ENCODE results near the gene NUDT4B.
"Not testable (repeated sequence)": the region's sequence is repeated elsewhere in the genome, so short reads cannot be mapped to it uniquely, and the experiment has no call there.

NUDT4B gene

GRCh38 chr1:148748563-148749334 is at the start of gene NUDT4B:
Gene NUDT4B, plus strand, starts transcription at chr1:148748774. Its CDS starts 179 bp downstream, at chr1:148748953.
- not testable (repeated sequence) for H3K4me2 ChIP-seq (ENCODE audit: low read length); H3K4me3 ChIP-seq (ENCODE audit: low read depth, low read length); H3K9me3 ChIP-seq (ENCODE audit: control insufficient read depth, low read length); H3K79me2 ChIP-seq; H3K4me1 ChIP-seq; H3K27ac ChIP-seq; H3K9ac ChIP-seq; H2AFZ ChIP-seq; H3K36me3 ChIP-seq (ENCODE audit: control insufficient read depth, insufficient read depth, low read length); H3K27me3 ChIP-seq (ENCODE audit: control insufficient read depth, insufficient read depth, low read length)

GRCh38 chr1:148699357-148699756 is 49.2 kb upstream of the NUDT4B start:
- not testable (repeated sequence) for H3K4me2 ChIP-seq (ENCODE audit: low read length); H3K9me3 ChIP-seq (ENCODE audit: control insufficient read depth, low read length); H3K27ac ChIP-seq; H2AFZ ChIP-seq; H3K36me3 ChIP-seq (ENCODE audit: control insufficient read depth, insufficient read depth, low read length); H3K4me1 ChIP-seq; H3K4me3 ChIP-seq (ENCODE audit: low read depth, low read length); H3K9ac ChIP-seq; H3K79me2 ChIP-seq; H3K27me3 ChIP-seq (ENCODE audit: control insufficient read depth, insufficient read depth, low read length)

GRCh38 chr1:148702242-148702641 is 46.3 kb upstream of the NUDT4B start:
- not testable (repeated sequence) for H3K79me2 ChIP-seq; H3K36me3 ChIP-seq (ENCODE audit: control insufficient read depth, insufficient read depth, low read length); H3K4me3 ChIP-seq (ENCODE audit: low read depth, low read length); H3K4me2 ChIP-seq (ENCODE audit: low read length); H3K4me1 ChIP-seq; H3K9ac ChIP-seq; H2AFZ ChIP-seq; H3K27me3 ChIP-seq (ENCODE audit: control insufficient read depth, insufficient read depth, low read length); H3K27ac ChIP-seq; H3K9me3 ChIP-seq (ENCODE audit: control insufficient read depth, low read length)

GRCh38 chr1:148703973-148704591 is 44.5 kb upstream of the NUDT4B start:
- H3K4me1 ChIP-seq; H3K4me3 ChIP-seq (ENCODE audit: low read depth, low read length); H3K36me3 ChIP-seq (ENCODE audit: control insufficient read depth, insufficient read depth, low read length); H3K27ac ChIP-seq; H3K79me2 ChIP-seq; H3K4me2 ChIP-seq (ENCODE audit: low read length); H3K9me3 ChIP-seq (ENCODE audit: control insufficient read depth, low read length); H3K27me3 ChIP-seq (ENCODE audit: control insufficient read depth, insufficient read depth, low read length); H2AFZ ChIP-seq; H3K9ac ChIP-seq: not testable (repeated sequence)

- not testable (repeated sequence) for H3K4me3 ChIP-seq (ENCODE audit: low read depth, low read length); H2AFZ ChIP-seq; H3K9ac ChIP-seq; H3K27ac ChIP-seq; H3K9me3 ChIP-seq (ENCODE audit: control insufficient read depth, low read length); H3K36me3 ChIP-seq (ENCODE audit: control insufficient read depth, insufficient read depth, low read length); H3K4me2 ChIP-seq (ENCODE audit: low read length); H3K4me1 ChIP-seq; H3K79me2 ChIP-seq; H3K27me3 ChIP-seq (ENCODE audit: control insufficient read depth, insufficient read depth, low read length)
These were observed 43.1 kb upstream of the NUDT4B start for GRCh38 chr1:148705316-148705948.

GRCh38 chr1:148708779-148709333 is 39.7 kb upstream of the NUDT4B start:
- H3K4me2 ChIP-seq (ENCODE audit: low read length); H3K9ac ChIP-seq; H3K27ac ChIP-seq; H3K79me2 ChIP-seq; H3K4me1 ChIP-seq; H2AFZ ChIP-seq; H3K27me3 ChIP-seq (ENCODE audit: control insufficient read depth, insufficient read depth, low read length); H3K9me3 ChIP-seq (ENCODE audit: control insufficient read depth, low read length); H3K4me3 ChIP-seq (ENCODE audit: low read depth, low read length); H3K36me3 ChIP-seq (ENCODE audit: control insufficient read depth, insufficient read depth, low read length): not testable (repeated sequence)

GRCh38 chr1:148710772-148711523 is 37.6 kb upstream of the NUDT4B start:
- H3K9me3 ChIP-seq (ENCODE audit: control insufficient read depth, low read length); H2AFZ ChIP-seq; H3K9ac ChIP-seq; H3K4me1 ChIP-seq; H3K27me3 ChIP-seq (ENCODE audit: control insufficient read depth, insufficient read depth, low read length); H3K36me3 ChIP-seq (ENCODE audit: control insufficient read depth, insufficient read depth, low read length); H3K27ac ChIP-seq; H3K4me2 ChIP-seq (ENCODE audit: low read length); H3K79me2 ChIP-seq; H3K4me3 ChIP-seq (ENCODE audit: low read depth, low read length): not testable (repeated sequence)

- not testable (repeated sequence) for H2AFZ ChIP-seq; H3K9me3 ChIP-seq (ENCODE audit: control insufficient read depth, low read length); H3K79me2 ChIP-seq; H3K27me3 ChIP-seq (ENCODE audit: control insufficient read depth, insufficient read depth, low read length); H3K4me1 ChIP-seq; H3K4me2 ChIP-seq (ENCODE audit: low read length); H3K4me3 ChIP-seq (ENCODE audit: low read depth, low read length); H3K27ac ChIP-seq; H3K36me3 ChIP-seq (ENCODE audit: control insufficient read depth, insufficient read depth, low read length); H3K9ac ChIP-seq
These were observed 36.2 kb upstream of the NUDT4B start for GRCh38 chr1:148712353-148712752.

GRCh38 chr1:148715518-148715917 is 33.1 kb upstream of the NUDT4B start:
- not testable (repeated sequence) for H3K9me3 ChIP-seq (ENCODE audit: control insufficient read depth, low read length); H3K27me3 ChIP-seq (ENCODE audit: control insufficient read depth, insufficient read depth, low read length); H3K4me1 ChIP-seq; H3K79me2 ChIP-seq; H2AFZ ChIP-seq; H3K4me2 ChIP-seq (ENCODE audit: low read length); H3K27ac ChIP-seq; H3K9ac ChIP-seq; H3K4me3 ChIP-seq (ENCODE audit: low read depth, low read length); H3K36me3 ChIP-seq (ENCODE audit: control insufficient read depth, insufficient read depth, low read length)

- not testable (repeated sequence) for H3K27me3 ChIP-seq (ENCODE audit: control insufficient read depth, insufficient read depth, low read length); H3K79me2 ChIP-seq; H3K4me1 ChIP-seq; H3K4me3 ChIP-seq (ENCODE audit: low read depth, low read length); H3K4me2 ChIP-seq (ENCODE audit: low read length); H3K9me3 ChIP-seq (ENCODE audit: control insufficient read depth, low read length); H2AFZ ChIP-seq; H3K36me3 ChIP-seq (ENCODE audit: control insufficient read depth, insufficient read depth, low read length); H3K27ac ChIP-seq; H3K9ac ChIP-seq
These were observed 31.5 kb upstream of the NUDT4B start for GRCh38 chr1:148716966-148717520.
